Lower leg skin (tissue), 3 donors: Measurements from ENCODE around the gene SEMA6D.

ENCODE experiments used
- POLR2A ChIP-seq, 2 donors: fragments of 450-650 bp; IDR thresholded peaks; one replicate each; pipeline ENCODE4 v1.6.1; 2016 to 2017; ENCODE audit warnings: antibody characterized with exemption in 2 of 2, mild to moderate bottlenecking in 1 of 2, moderate library complexity in 1 of 2
- TF ChIP-seq, protein P1 (sequence below), 3 donors: fragments of 450-650 bp; IDR thresholded peaks; one replicate each; pipeline ENCODE4 v1.5.1; 2016; ENCODE audit warnings: antibody characterized with exemption in 3 of 3, mild to moderate bottlenecking in 3 of 3, moderate library complexity in 2 of 3

DNA sequence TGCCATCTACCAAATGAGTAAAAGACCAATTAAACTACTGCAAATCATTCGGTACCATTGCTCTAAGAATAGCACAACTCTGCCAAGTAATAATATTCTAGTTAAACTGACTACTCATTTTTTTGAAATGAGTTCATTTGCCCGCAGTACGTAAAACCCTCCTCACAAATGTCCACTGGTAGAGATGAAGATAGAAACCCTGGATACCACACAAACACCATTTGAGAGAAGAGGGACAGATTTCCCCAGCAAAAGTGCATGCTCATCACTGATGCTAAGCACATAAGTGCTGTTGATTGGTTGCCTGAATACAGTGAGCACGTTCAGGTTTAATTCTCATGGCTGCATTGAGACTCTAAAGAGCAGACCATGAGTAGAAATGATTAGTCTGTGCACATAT, 34.6 kb upstream of the SEMA6D start:
- TF ChIP-seq, protein P1, sequence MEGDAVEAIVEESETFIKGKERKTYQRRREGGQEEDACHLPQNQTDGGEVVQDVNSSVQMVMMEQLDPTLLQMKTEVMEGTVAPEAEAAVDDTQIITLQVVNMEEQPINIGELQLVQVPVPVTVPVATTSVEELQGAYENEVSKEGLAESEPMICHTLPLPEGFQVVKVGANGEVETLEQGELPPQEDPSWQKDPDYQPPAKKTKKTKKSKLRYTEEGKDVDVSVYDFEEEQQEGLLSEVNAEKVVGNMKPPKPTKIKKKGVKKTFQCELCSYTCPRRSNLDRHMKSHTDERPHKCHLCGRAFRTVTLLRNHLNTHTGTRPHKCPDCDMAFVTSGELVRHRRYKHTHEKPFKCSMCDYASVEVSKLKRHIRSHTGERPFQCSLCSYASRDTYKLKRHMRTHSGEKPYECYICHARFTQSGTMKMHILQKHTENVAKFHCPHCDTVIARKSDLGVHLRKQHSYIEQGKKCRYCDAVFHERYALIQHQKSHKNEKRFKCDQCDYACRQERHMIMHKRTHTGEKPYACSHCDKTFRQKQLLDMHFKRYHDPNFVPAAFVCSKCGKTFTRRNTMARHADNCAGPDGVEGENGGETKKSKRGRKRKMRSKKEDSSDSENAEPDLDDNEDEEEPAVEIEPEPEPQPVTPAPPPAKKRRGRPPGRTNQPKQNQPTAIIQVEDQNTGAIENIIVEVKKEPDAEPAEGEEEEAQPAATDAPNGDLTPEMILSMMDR (IDR thresholded peaks at IDR 0.05): no peak
- TF ChIP-seq POLR2A (IDR thresholded peaks at IDR 0.05): no peak
